Measurements from ENCODE around the gene LRMDA.
A peak's percentile ranks its signal among the peaks of the same experiment; 100 is the strongest.
"Not testable (repeated sequence)": the region's sequence is repeated elsewhere in the genome, so short reads cannot be mapped to it uniquely, and the experiment has no call there.

LRMDA gene

GRCh38 chr10:75613685-75614504 is 182.5 kb downstream of the LRMDA start:
- peak; percentile 35 for DNase-seq (ENCODE audit: low spot score)

DNA sequence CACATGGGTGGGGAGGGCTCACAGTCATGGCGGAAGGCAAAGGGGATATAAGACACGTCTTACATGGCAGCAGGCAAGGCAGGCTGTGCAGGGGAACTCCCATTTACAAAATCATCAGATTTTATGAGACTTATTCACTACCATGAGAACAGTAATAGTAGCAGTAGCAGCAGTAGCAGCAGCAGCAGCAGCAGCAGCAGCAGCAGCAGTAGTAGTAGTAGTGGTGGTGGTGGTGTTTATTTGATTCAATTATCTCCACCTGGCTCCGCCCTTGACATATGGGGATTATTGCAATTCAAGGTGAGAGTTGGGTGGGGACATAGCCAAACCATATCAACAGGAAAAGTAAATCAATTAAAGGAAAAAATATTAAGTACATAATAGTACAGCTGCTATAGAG is 184.7 kb downstream of the LRMDA start:
- no peak for DNase-seq (ENCODE audit: low spot score)

DNA sequence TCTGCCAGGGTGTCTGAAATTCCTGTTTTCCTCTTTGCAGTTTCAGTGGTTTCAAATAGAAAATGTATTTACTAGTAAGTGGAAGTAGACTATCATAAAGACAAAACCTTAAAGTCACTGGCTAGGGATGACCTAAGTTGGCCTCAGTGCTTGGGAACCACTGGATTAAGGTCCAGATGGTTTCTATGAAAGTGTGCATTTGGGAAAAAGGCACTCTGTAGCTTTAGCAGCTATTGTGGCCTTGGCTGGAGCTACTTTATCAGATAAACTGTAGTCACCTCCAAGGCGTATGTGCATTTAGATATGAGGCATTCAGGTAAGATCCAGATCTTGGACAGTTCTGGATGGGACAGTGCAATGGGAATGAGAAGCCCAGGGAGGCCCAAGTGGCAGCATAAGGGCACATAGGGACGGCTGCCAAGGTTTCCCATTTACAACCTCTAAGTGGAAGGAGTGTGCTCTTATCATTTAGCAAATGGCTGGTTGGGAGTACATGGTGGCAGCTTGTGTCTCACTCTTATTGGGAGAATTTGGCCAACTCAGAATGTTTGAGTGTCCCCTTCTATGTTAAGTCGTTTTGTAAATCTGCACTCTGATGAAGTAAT is 185.6 kb downstream of the LRMDA start:
- DNase-seq (ENCODE audit: low spot score) = no peak

DNA sequence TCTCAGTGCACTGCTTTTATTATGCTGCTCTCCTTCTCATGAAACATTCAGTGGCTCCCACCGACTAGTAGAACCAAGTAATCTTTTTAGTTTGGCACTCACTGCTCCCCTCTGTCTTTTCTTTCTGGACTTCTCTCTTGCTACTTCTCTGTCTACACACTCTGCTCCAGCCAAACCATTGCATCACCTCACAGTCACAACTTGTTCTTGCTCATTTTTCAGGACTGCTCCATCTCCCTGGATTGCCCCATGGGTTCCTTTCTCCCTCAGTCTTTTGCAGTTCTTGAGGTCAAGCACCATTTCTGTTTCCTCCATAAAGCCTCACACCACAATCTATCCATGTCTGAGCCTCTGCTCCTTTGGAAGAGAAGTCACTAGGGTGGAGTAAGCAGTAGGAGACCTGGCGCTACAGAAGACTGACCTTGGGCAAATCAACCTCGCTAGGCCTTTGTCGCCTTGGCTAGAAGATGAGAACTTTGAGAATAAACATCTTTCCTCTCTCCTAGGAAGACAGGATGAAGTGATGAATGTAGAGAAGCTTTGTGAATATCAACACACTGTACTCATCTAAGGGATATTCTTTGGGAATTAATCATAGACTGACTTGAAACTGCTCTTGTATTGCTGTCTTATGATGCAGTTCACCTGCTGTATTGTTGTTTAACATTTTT is 186.2 kb downstream of the LRMDA start:
- no peak for DNase-seq (ENCODE audit: low spot score)

- no peak for DNase-seq (ENCODE audit: low spot score)
These were observed 188.2 kb downstream of the LRMDA start for GRCh38 chr10:75619635-75620034.

GRCh38 chr10:75620356-75620755 is 188.9 kb downstream of the LRMDA start:
- no peak for DNase-seq (ENCODE audit: low spot score)

- DNase-seq (ENCODE audit: low spot score) = not testable (repeated sequence)
These were observed 189.6 kb downstream of the LRMDA start for GRCh38 chr10:75621003-75621402.

GRCh38 chr10:75622503-75622902 is 191.1 kb downstream of the LRMDA start:
- DNase-seq (ENCODE audit: low spot score) = no peak

DNA sequence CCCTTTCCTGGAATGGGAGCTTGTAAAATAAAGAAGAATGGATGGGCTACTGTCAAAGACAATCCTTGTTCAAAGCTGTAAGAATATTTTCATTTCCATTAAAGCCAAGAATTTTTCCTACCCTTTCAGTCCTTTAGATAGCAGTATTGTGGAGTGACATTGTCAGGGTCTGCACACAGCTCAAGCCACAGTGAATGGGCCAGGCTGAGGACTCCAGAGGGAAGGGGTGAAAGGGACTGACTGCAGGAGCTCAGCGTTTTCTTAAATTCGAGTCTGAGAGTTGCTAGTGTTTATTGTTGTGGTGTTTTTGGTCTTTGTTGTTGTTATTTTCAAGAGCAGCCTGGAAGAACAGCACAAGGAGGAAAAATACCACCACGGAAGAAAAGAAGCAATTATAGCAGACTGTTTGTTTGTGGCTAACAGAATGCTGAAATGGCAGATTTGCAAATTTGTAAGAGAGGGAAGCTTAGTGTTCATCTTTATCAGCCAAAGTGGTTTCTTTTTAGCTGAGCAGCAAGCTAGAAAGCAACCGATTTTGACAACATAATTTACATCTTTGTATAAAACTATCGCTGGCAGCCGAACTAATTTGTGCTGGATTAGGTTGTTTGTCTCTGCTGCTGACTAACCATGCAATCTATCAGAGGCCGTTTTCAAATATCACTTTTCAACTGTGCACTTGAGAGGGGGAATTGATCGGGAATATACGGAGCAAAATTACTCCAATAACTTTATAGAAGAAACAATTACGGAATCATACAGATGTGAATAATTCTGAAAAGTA is 192.1 kb downstream of the LRMDA start:
- no peak for DNase-seq (ENCODE audit: low spot score)

- no peak for DNase-seq (ENCODE audit: low spot score)
These were observed 193.2 kb downstream of the LRMDA start for GRCh38 chr10:75624638-75625037.

- DNase-seq (ENCODE audit: low spot score) = no peak
These were observed 199.3 kb downstream of the LRMDA start for GRCh38 chr10:75630746-75631145.

- peak; percentile 40 for DNase-seq (ENCODE audit: low spot score)
These were observed 201.5 kb downstream of the LRMDA start for GRCh38 chr10:75632805-75633462.

GRCh38 chr10:75633568-75633967 is 202.1 kb downstream of the LRMDA start:
- DNase-seq (ENCODE audit: low spot score) = no peak

DNA sequence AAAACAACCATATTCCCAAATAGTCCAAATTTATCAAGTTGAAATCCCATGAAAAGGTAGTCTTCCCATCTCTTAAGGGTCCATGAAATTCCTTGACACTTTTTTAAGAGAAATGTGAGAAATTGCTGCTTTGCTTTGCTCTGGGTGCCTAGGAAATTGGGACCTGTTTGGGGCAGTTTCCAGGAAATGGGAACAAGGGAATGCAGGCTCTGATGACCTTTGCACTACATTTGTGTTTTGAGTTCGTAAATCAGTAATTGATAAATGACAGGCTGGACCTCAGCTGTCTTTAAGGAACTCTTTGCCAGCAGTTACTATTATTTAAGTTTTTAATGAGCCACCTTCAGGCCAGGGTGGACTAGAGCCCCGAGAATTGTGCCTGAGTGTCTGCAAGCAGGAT is 203.5 kb downstream of the LRMDA start:
- DNase-seq (ENCODE audit: low spot score) = no peak

DNA sequence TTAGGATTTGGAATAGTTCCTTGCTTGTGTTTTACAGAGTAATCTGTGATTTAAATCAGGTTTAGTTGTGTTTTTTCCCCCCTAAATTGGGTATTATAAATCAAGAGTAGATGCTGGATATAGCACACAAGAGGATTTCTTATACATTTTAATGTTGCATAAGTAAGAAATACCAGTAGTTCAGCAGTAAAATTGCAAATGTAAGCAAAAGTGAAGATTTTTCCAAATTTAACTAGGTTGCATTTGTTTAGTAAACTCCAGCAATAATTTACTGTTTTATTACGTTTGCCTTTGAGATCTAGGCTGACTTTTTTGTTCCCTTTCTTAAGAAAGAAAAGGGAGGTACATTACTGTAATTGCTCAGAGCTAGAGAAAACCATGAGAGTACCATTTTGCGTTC is 207.3 kb downstream of the LRMDA start:
- no peak for DNase-seq (ENCODE audit: low spot score)

DNA sequence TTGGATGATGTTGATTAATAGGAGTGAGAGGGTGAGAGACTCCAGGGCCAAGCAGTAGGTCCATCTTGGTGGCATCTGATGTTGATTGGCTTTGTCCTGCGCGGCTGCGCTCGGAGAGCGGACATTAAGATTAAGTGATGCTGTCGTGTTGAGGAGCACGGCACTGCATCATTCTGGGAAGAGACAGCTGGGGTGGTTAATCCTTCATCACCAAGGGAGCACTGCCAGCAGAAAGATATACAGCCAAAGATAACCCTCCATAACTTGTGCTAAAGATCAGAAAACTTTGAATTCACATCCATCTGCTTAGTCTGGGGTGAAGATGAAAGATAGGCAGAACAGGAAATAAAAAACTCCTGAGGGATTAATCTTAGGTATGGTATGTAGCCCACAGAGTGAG is 208.3 kb downstream of the LRMDA start:
- no peak for DNase-seq (ENCODE audit: low spot score)

DNA sequence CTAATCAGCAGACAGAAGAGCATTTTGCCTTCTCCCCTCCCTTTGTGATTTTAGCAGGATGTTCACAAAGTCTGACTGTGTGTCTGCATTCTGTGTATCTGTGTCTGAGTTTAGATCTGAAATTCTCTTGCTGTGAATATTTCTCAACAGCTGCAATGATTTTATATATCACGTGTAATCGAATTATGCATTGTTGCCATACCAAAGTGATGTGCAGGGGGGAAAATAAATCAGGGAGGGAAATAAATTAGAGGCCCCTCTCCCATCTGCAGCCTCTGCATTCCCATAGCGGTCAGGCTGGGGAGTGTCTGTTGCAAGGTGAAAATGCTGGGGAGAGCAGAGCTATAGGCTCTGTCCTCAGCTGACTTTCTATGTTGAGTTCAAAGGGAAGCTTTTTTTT is 209.0 kb downstream of the LRMDA start:
- DNase-seq (ENCODE audit: low spot score) = no peak

- no peak for DNase-seq (ENCODE audit: low spot score)
These were observed 209.4 kb downstream of the LRMDA start for GRCh38 chr10:75640803-75641202.

- DNase-seq (ENCODE audit: low spot score) = no peak
These were observed 212.0 kb downstream of the LRMDA start for GRCh38 chr10:75643405-75643804.

GRCh38 chr10:75643944-75644692 is 212.7 kb downstream of the LRMDA start:
- no peak for DNase-seq (ENCODE audit: low spot score)

DNA sequence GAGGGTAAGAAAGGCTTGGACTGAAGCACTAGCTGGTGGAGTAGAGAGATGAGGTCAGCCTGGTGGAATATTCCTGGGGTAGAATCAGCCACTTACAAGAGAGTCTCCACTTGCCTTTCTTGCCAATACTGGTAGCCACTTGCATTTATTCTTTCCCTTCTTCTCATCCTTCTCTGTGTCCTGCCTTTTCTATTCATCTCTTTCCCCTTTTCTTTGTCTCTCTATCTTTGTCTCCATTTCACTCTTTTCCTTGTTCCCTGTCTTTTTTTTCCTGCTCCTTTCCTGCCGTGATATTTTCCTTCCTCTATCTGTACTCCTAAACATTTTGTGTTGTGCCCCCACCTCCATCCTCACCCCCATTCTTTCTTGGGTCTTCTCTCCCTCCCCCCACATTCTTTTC is 214.3 kb downstream of the LRMDA start:
- no peak for DNase-seq (ENCODE audit: low spot score)

Measured in AG20443 (cell line).